H1 (cell line): ENCODE results near the gene TBC1D19. TPM values are rescaled to one million over a fixed set of nuclear protein-coding genes. Genes with fewer than 3 reads are reported as not detected.

Experiments
- CTCF ChIA-PET: fragments of 300-600 bp; sonication (Branson Sonifier 250); formaldehyde crosslinking; loops from one replicate; lab custom pipeline; 2021; ENCODE audit not compliant: partially characterized antibody; lab: Charles Lee
- POLR2A ChIA-PET: fragments of 300-600 bp; sonication (Branson Sonifier 250); formaldehyde crosslinking; loops from one replicate; lab custom pipeline; 2021; ENCODE audit warnings: inconsistent platforms; ENCODE audit not compliant: partially characterized antibody; lab: Charles Lee
- DNase-seq, 2 experiments: peaks; one replicate each; pipeline versions ENCODE4 v3.0.0 to v3.0.0-alpha.2; 2010 to 2022; ENCODE audit warnings: low spot score in 2 of 2, low read depth in 1 of 2, mixed read lengths in 1 of 2
- FAIRE-seq: peaks from 2 replicates; lab custom pipeline; 2011; peaks lifted over from hg19 to GRCh38; lab: Jason Lieb, UNC
- H2AFZ ChIP-seq: 2 replicates; pipeline ENCODE4 v1.8.1; 2012; ENCODE audit warnings: low read length, inconsistent platforms
- H2AK5ac ChIP-seq: 2 replicates; pipeline ENCODE4 v1.6.1; 2013; ENCODE audit warnings: low read depth, low read length
- H2BK120ac ChIP-seq: replicated peaks from 2 replicates; pipeline ENCODE3; 2013; ENCODE audit warnings: low read depth, low read length, inconsistent platforms
- H2BK12ac ChIP-seq: 2 replicates; pipeline ENCODE4 v1.6.1; 2013; ENCODE audit warnings: low read depth, low read length
- H2BK15ac ChIP-seq: 2 replicates; pipeline ENCODE4 v1.6.1; 2013; ENCODE audit warnings: low read length
- H2BK20ac ChIP-seq: 2 replicates; pipeline ENCODE4 v1.6.1; 2013; ENCODE audit warnings: low read length
- H2BK5ac ChIP-seq: 2 replicates; pipeline ENCODE4 v1.6.1; 2013; ENCODE audit warnings: low read depth, low read length
- H3K14ac ChIP-seq: 2 replicates; pipeline ENCODE4 v1.6.1; 2013; ENCODE audit warnings: inconsistent platforms; ENCODE audit not compliant: insufficient read length
- H3K18ac ChIP-seq: 2 replicates; pipeline ENCODE4 v1.6.1; 2013; ENCODE audit warnings: low read length; ENCODE audit errors: extremely low read depth
- H3K23ac ChIP-seq: 2 replicates; pipeline ENCODE4 v1.6.1; 2013; ENCODE audit warnings: inconsistent platforms; ENCODE audit not compliant: insufficient read length
- H3K23me2 ChIP-seq: 2 replicates; pipeline ENCODE4 v1.6.1; 2013; ENCODE audit warnings: low read depth, low read length
- H3K27ac ChIP-seq: 2 replicates; pipeline ENCODE4 v1.6.1; 2011; ENCODE audit warnings: low read depth, low read length, inconsistent platforms
- H3K27me3 ChIP-seq, 4 experiments: replicated peaks in 1 of 4; 1 replicate in 1 of 4; 2 replicates in 3 of 4; pipeline versions ENCODE4 v1.6.1 to v1.8.1; 2011 to 2013; ENCODE audit warnings: low read length in 3 of 4, mild to moderate bottlenecking in 3 of 4, inconsistent platforms in 2 of 4, mixed read lengths in 2 of 4, moderate library complexity in 1 of 4; ENCODE audit not compliant: control insufficient read depth in 3 of 4, insufficient read depth in 3 of 4; ENCODE audit errors: extremely low read depth in 1 of 4
- H3K36me3 ChIP-seq, 4 experiments: 2 replicates each; pipeline versions ENCODE4 v1.6.1 to v1.8.1; 2011 to 2013; ENCODE audit warnings: mild to moderate bottlenecking in 4 of 4, low read length in 3 of 4, moderate library complexity in 2 of 4, control low read depth in 1 of 4, inconsistent platforms in 1 of 4; ENCODE audit not compliant: insufficient read depth in 4 of 4, control insufficient read depth in 2 of 4
- H3K4ac ChIP-seq: replicated peaks from 2 replicates; pipeline ENCODE3; 2013; ENCODE audit warnings: low read length, low read depth, mixed read lengths, inconsistent platforms; ENCODE audit not compliant: insufficient read length
- H3K4me1 ChIP-seq, 4 experiments: replicated peaks in 1 of 4; 1 replicate in 1 of 4; 2 replicates in 3 of 4; pipeline versions ENCODE4 v1.6.1 to v1.8.1; 2011 to 2013; ENCODE audit warnings: low read length in 3 of 4, inconsistent platforms in 2 of 4, mixed read lengths in 1 of 4; ENCODE audit not compliant: insufficient read depth in 4 of 4, control insufficient read depth in 3 of 4
- H3K4me2 ChIP-seq, 2 experiments: 2 replicates each; pipeline versions ENCODE4 v1.6.1 to v1.8.1; 2011 to 2013; ENCODE audit warnings: low read depth in 2 of 2, low read length in 2 of 2, control low read depth in 1 of 2, inconsistent platforms in 1 of 2, mild to moderate bottlenecking in 1 of 2; ENCODE audit not compliant: insufficient read depth in 1 of 2
- H3K4me3 ChIP-seq, 4 experiments: fragments of 200-600, 300-600 bp in 1 of 4; sonication (generic), shearing (Covaris generic), sonication (Bioruptor Twin) in 1 of 4; 2 replicates each; pipeline versions ENCODE4 v1.5.1 to v1.8.1; 2011 to 2016; ENCODE audit warnings: low read length in 4 of 4, low read depth in 3 of 4, control low read depth in 2 of 4, inconsistent platforms in 2 of 4, mild to moderate bottlenecking in 2 of 4, mixed read lengths in 1 of 4, moderate library complexity in 1 of 4; ENCODE audit not compliant: insufficient read depth in 2 of 4; ENCODE audit errors: extremely low read depth in 1 of 4
- H3K56ac ChIP-seq: replicated peaks from 2 replicates; pipeline ENCODE3; 2013; ENCODE audit warnings: low read depth, mild to moderate bottlenecking, mixed read lengths, low read length, inconsistent platforms; ENCODE audit not compliant: insufficient read length
- H3K79me1 ChIP-seq: 2 replicates; pipeline ENCODE4 v1.6.1; 2013; ENCODE audit warnings: low read depth, low read length, control low read depth
- H3K79me2 ChIP-seq, 2 experiments: 2 replicates each; pipeline versions ENCODE4 v1.6.1 to v1.8.1; 2012 to 2013; ENCODE audit warnings: low read length in 2 of 2, mild to moderate bottlenecking in 2 of 2, inconsistent platforms in 1 of 2; ENCODE audit not compliant: insufficient read depth in 2 of 2, control insufficient read depth in 1 of 2
- H3K9ac ChIP-seq, 4 experiments: replicated peaks in 1 of 4; 1 replicate in 1 of 4; 2 replicates in 3 of 4; pipeline versions ENCODE4 v1.6.1 to v1.8.1; 2011 to 2013; ENCODE audit warnings: low read depth in 3 of 4, low read length in 3 of 4, control low read depth in 2 of 4, mild to moderate bottlenecking in 2 of 4, moderate library complexity in 2 of 4, inconsistent platforms in 1 of 4; ENCODE audit errors: extremely low read depth in 1 of 4
- H3K9me3 ChIP-seq, 2 experiments: 2 replicates each; pipeline versions ENCODE4 v1.6.1 to v1.8.1; 2012 to 2013; ENCODE audit warnings: mild to moderate bottlenecking in 2 of 2, moderate library complexity in 2 of 2, control low read depth in 1 of 2, inconsistent platforms in 1 of 2, low read depth in 1 of 2, low read length in 1 of 2, mixed read lengths in 1 of 2; ENCODE audit not compliant: insufficient read depth in 2 of 2
- H4K20me1 ChIP-seq, 2 experiments: replicated peaks in 1 of 2; 2 replicates each; pipeline versions ENCODE3 to v1.8.1; 2011 to 2013; ENCODE audit warnings: inconsistent platforms in 2 of 2, low read length in 2 of 2, mild to moderate bottlenecking in 1 of 2; ENCODE audit not compliant: insufficient read depth in 2 of 2, control insufficient read depth in 1 of 2
- H4K5ac ChIP-seq: 2 replicates; pipeline ENCODE4 v1.6.1; 2013; ENCODE audit warnings: low read length, low read depth, mixed read lengths, inconsistent platforms; ENCODE audit not compliant: insufficient read length
- H4K8ac ChIP-seq: 2 replicates; pipeline ENCODE4 v1.8.0; 2013; ENCODE audit warnings: mild to moderate bottlenecking, moderate library complexity, low read length, inconsistent platforms; ENCODE audit not compliant: insufficient read depth; ENCODE audit errors: extremely low read depth
- H4K91ac ChIP-seq: replicated peaks from 2 replicates; pipeline ENCODE3; 2013; ENCODE audit warnings: low read length, mixed read lengths, inconsistent platforms; ENCODE audit not compliant: insufficient read length
- CBX8 ChIP-seq: fragments of 300-800, 300-1000 bp; sonication (generic); IDR thresholded peaks from 2 replicates; pipeline ENCODE4 v1.7.1; 2016; ENCODE audit warnings: low read depth, low read length, borderline replicate concordance
- GABPA ChIP-seq: IDR thresholded peaks from 2 replicates; pipeline ENCODE4 v1.6.1; 2011; ENCODE audit warnings: mild to moderate bottlenecking, low read length, moderate library complexity, borderline replicate concordance; ENCODE audit not compliant: insufficient read depth
- HDAC2 ChIP-seq, 2 experiments: fragments of 300-600 bp in 1 of 2; sonication (generic) in 1 of 2; IDR thresholded peaks; 2 replicates each; pipeline ENCODE4 v1.6.1; 2011 to 2012; ENCODE audit warnings: low read depth in 2 of 2, low read length in 2 of 2, mild to moderate bottlenecking in 2 of 2, moderate library complexity in 2 of 2, borderline replicate concordance in 1 of 2, inconsistent platforms in 1 of 2
- JUND ChIP-seq: IDR thresholded peaks from 2 replicates; pipeline ENCODE4 v1.6.1; 2011; ENCODE audit warnings: mild to moderate bottlenecking, improper control_type of control experiment, low read length
- KDM5A ChIP-seq: fragments of 200-600 bp; IDR thresholded peaks from 2 replicates; pipeline ENCODE4 v1.7.1; 2012; ENCODE audit warnings: mild to moderate bottlenecking, low read length, inconsistent platforms, mixed read lengths
- MAFK ChIP-seq: IDR thresholded peaks from 2 replicates; pipeline ENCODE4 v1.6.1; 2012; ENCODE audit warnings: low read depth, mild to moderate bottlenecking, improper control_type of control experiment, low read length
- RBBP5 ChIP-seq: IDR thresholded peaks from 2 replicates; pipeline ENCODE4 v1.7.1; 2012; ENCODE audit warnings: low read depth, mild to moderate bottlenecking, inconsistent platforms, low read length, moderate library complexity, borderline replicate concordance
- RXRA ChIP-seq: IDR thresholded peaks from 2 replicates; pipeline ENCODE4 v1.6.1; 2011; ENCODE audit warnings: low read depth, mild to moderate bottlenecking, low read length, moderate library complexity; ENCODE audit not compliant: insufficient read depth
- TBP ChIP-seq: IDR thresholded peaks from 2 replicates; pipeline ENCODE4 v1.6.1; 2011; ENCODE audit warnings: low read depth, low read length, improper control_type of control experiment
- ZNF274 ChIP-seq: IDR thresholded peaks from 2 replicates; pipeline ENCODE4 v1.7.0; 2012; ENCODE audit warnings: low read length, borderline replicate concordance; ENCODE audit errors: extremely low read depth
- WGBS, 2 experiments: shearing (Covaris generic) in 1 of 2; methylation state at CpG; one replicate each; pipeline versions ENCODE4 v1.1.6 to v1.1.7; 2013 to 2015; ENCODE audit warnings: low lambda C conversion rate in 2 of 2, mixed read lengths in 2 of 2, inconsistent platforms in 1 of 2, low coverage in 1 of 2, missing lambda C conversion rate in 1 of 2; ENCODE audit not compliant: insufficient replicate concordance in 2 of 2, insufficient coverage in 1 of 2, insufficient read length in 1 of 2; ENCODE audit errors: extremely low coverage in 1 of 2, missing lambda C conversion rate in 1 of 2; 5-methylcytosine and 5-hydroxymethylcytosine counted together
- polyA plus RNA-seq, 7 experiments: library from polyadenylated mRNA; depleted of rRNA in 3 of 7; stranded (reverse) in 5 of 7; unstranded in 2 of 7; fragments of >200 nt in 5 of 7; fragments of 200-250 nt in 2 of 7; gene quantifications; 1 replicate in 5 of 7; 2 replicates in 1 of 7; 4 replicates in 1 of 7; pipeline versions ENCODE4 v1.2.1 to v1.2.3, GENCODE V29; 2011 to 2013; ENCODE audit warnings: missing spikeins in 2 of 7, mixed read lengths in 2 of 7
- total RNA-seq: library from RNA; stranded (reverse); fragmentation: NEBNext Ultra II Directional; extraction: Animal tissue kit (Norgen Biotek cat#: 25700); gene quantifications from 2 replicates; pipeline ENCODE4 v1.2.1, GENCODE V29; 2021
- TF ChIP-seq, protein P1 (sequence below): IDR thresholded peaks from 2 replicates; pipeline ENCODE4 v1.6.1; 2012; ENCODE audit warnings: inconsistent platforms
- TF ChIP-seq, protein P2 (sequence below): IDR thresholded peaks from 2 replicates; pipeline ENCODE4 v1.6.1; 2012; ENCODE audit warnings: inconsistent platforms

The TBC1D19 gene
- total and polyA plus RNA-seq, 2 of the 8 experiments (the other 6 are each of a cell fraction or from before 2014, with no cell fraction given), result 1.9 to 3.5 TPM

GRCh38 chr4:26570596-26570995, 13.3 kb upstream of the TBC1D19 start:
- WGBS, 2 experiments, result 83% methylated on average over 3 of the region's 3 CpGs; no CpG with 5 or more reads in 1 of the 2 experiments
- Histone ChIP-seq H4K20me1 (no peaks in the 10 kb centered on the region), H4K91ac (no peak overlapping the region), H3K23ac (no peak overlapping the region), H3K4me1 (peaks cover 0 to 4% (median 0%) of the 10 kb centered on the region in 4 experiments; a peak in 1 of 7 replicates), H3K23me2 (no peaks in the 10 kb centered on the region), H3K79me1 (no peaks in the 10 kb centered on the region), H2AFZ (no peak overlapping the region), H3K9ac (no peak overlapping the region), H3K27me3 (no peaks in the 10 kb centered on the region; a peak in 1 of 7 replicates), H2BK12ac (no peak overlapping the region), H3K56ac (no peak overlapping the region), H4K5ac (no peak overlapping the region), H4K8ac (no peak overlapping the region), H2BK5ac (no peak overlapping the region), H2BK120ac (no peak overlapping the region), H3K27ac (no peak overlapping the region), H2BK20ac (no peak overlapping the region), H2AK5ac (no peak overlapping the region), H3K9me3 (no peaks in the 10 kb centered on the region), H3K4me3 (no peak overlapping the region), H3K4ac (no peak overlapping the region), H3K4me2 (no peak overlapping the region), H3K36me3 (no peaks in the 10 kb centered on the region), H2BK15ac (no peak overlapping the region), H3K14ac (no peak overlapping the region), H3K79me2 (no peaks in the 10 kb centered on the region), H3K18ac (no peak overlapping the region)
- FAIRE-seq, result no peak
- DNase-seq, result no peak
- POLR2A ChIA-PET, result interaction anchor here (0.5 kb wide), 1 partner anchor 25 kb away, joined by 3 read pairs; no protein-coding TSS in a partner anchor
- CTCF ChIA-PET, result interaction anchor here (1.8 kb wide), 1 partner anchor 31 kb away, joined by 4 read pairs; no protein-coding TSS in a partner anchor
- TF ChIP-seq GABPA (no peak), RXRA (no peak), ZNF274 (no peak), CBX8 (no peak), HDAC2 (IDR thresholded peaks at IDR 0.05; ENCODE audit: borderline replicate concordance in 1 of 2, low read depth in 2 of 2, low read length in 2 of 2) (no peak), JUND (no peak), KDM5A (no peak), MAFK (no peak), RBBP5 (no peak), TBP (no peak)
- TF ChIP-seq, protein P1, sequence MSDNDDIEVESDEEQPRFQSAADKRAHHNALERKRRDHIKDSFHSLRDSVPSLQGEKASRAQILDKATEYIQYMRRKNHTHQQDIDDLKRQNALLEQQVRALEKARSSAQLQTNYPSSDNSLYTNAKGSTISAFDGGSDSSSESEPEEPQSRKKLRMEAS, result no peak
- TF ChIP-seq, protein P2, sequence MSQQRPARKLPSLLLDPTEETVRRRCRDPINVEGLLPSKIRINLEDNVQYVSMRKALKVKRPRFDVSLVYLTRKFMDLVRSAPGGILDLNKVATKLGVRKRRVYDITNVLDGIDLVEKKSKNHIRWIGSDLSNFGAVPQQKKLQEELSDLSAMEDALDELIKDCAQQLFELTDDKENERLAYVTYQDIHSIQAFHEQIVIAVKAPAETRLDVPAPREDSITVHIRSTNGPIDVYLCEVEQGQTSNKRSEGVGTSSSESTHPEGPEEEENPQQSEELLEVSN, result no peak
